AG04450 (cell line): Measurements from ENCODE around the gene PXDN. TPM values are rescaled to one million over a fixed set of nuclear protein-coding genes. Genes with fewer than 3 reads are reported as not detected.

ENCODE experiments used
- CTCF ChIA-PET: fragments of 300-600, 350-600 bp; formaldehyde crosslinking; extraction: SDS; loops from one replicate; lab custom pipeline; 2022; ENCODE audit warnings: antibody characterized with exemption, inconsistent platforms; lab: Charles Lee
- POLR2A ChIA-PET: fragments of 350-600 bp; formaldehyde crosslinking; extraction: SDS; loops from one replicate; lab custom pipeline; 2021; ENCODE audit warnings: antibody characterized with exemption, inconsistent platforms; lab: Yijun Ruan, JAX
- DNase-seq: peaks from one replicate; pipeline ENCODE4 v3.0.0-alpha.2; 2011; ENCODE audit warnings: low read depth, low spot score
- H3K27ac ChIP-seq: one replicate; pipeline ENCODE4 v1.5.1; 2012; ENCODE audit warnings: low read depth, low read length, control low read depth
- H3K27me3 ChIP-seq: one replicate; pipeline ENCODE4 v1.6.0; 2012; ENCODE audit warnings: low read length; ENCODE audit not compliant: control insufficient read depth, insufficient read depth
- H3K4me3 ChIP-seq: 2 replicates; pipeline ENCODE4 v1.5.1; 2011; ENCODE audit warnings: mild to moderate bottlenecking, low read depth, low read length, control low read depth
- H3K9me3 ChIP-seq: 2 replicates; pipeline ENCODE4 v1.5.1; 2012; ENCODE audit warnings: low read length; ENCODE audit not compliant: control insufficient read depth, insufficient read depth
- polyA plus RNA-seq: library from polyadenylated mRNA; depleted of rRNA; stranded (reverse); fragments of >200 nt; gene quantifications from 2 replicates; pipeline ENCODE4 v1.2.3, GENCODE V29; 2011
- TF ChIP-seq, protein P1 (sequence below): IDR thresholded peaks from 2 replicates; pipeline ENCODE4 v1.5.1; 2011; ENCODE audit warnings: low read depth, low read length, control low read depth, inconsistent platforms

The PXDN gene
- polyA plus RNA-seq, 1 experiment: 271 TPM

DNA sequence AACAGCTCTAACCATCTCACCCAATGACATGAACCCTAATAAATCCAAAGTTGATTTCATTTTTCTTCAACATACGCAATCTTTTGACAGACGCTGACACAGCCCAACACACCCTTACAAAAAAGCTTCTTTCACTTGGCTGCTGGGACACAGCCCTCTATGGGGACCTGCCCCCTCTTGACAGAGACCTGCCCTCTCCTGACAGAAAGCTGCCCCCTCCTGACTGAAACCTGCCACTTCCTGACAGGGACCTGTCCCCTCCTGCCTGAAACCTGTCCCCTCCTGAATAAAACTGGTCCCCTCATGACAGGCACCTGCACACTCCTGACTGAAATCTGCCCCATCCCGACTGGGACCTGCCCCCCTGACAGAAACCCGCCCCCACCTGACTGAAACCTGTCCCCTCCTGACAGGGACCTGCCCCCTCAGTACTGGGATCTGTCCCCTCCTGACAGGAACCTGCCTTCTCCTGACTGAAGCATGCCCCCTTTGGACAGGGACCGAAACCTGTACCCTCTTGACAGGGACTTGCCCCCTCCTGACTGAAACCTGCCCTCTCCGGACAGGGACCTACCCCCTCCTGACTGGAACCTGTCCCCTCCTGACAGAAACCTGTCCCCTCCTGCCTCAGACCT is 87.9 kb downstream of the PXDN start:
- Histone ChIP-seq H3K4me3 (no peak overlapping the region), H3K27me3 (no peaks in the 10 kb centered on the region), H3K9me3 (no peaks in the 10 kb centered on the region), H3K27ac (peak overlapping the region; percentile 39)
- DNase-seq: no peak
- POLR2A ChIA-PET: no interaction called here
- TF ChIP-seq, protein P1, sequence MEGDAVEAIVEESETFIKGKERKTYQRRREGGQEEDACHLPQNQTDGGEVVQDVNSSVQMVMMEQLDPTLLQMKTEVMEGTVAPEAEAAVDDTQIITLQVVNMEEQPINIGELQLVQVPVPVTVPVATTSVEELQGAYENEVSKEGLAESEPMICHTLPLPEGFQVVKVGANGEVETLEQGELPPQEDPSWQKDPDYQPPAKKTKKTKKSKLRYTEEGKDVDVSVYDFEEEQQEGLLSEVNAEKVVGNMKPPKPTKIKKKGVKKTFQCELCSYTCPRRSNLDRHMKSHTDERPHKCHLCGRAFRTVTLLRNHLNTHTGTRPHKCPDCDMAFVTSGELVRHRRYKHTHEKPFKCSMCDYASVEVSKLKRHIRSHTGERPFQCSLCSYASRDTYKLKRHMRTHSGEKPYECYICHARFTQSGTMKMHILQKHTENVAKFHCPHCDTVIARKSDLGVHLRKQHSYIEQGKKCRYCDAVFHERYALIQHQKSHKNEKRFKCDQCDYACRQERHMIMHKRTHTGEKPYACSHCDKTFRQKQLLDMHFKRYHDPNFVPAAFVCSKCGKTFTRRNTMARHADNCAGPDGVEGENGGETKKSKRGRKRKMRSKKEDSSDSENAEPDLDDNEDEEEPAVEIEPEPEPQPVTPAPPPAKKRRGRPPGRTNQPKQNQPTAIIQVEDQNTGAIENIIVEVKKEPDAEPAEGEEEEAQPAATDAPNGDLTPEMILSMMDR: no peak
- CTCF ChIA-PET: interaction anchor here (0.7 kb wide), 1 partner anchor 36 kb away, joined by 3 read pairs; no protein-coding TSS in a partner anchor

- Histone ChIP-seq H3K4me3 (no peak overlapping the region), H3K27ac (peak overlapping the region; percentile 65), H3K9me3 (no peaks in the 10 kb centered on the region), H3K27me3 (no peaks in the 10 kb centered on the region)
- POLR2A ChIA-PET: no interaction called here
- TF ChIP-seq, protein P1: no peak
- CTCF ChIA-PET: interaction anchor here (0.7 kb wide), 1 partner anchor 35 kb away, joined by 3 read pairs; no protein-coding TSS in a partner anchor
- DNase-seq: no peak
These were observed 88.9 kb downstream of the PXDN start for GRCh38 chr2:1655461-1655860.

DNA sequence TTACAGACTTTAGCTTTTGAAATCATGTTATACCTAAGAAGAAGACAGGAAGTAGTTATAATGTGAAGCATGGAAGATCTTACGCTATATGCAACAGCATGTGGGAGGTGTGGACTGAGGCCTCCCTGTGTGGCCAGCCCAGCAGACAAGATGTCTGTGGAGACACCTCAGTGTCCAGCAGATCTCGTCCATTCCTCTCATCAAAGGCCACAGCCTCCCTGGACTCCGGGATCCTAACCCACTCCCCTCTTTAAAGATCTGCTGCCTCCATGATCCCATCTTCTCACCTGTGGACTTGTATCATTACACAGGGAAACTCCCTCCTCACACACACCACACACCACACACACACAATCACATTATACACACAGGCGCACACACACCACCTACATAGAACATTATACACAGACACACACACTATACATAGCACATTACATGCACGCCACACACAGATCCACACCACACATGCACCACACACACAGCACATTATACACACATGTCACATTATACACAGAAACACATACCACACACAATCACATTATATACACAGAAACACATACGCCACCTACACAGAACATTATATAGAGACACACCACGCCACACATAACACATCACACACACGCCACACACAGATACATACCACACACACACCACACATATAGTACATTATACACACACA is 89.5 kb downstream of the PXDN start:
- no peak for DNase-seq
- CTCF ChIA-PET: interaction anchor here (1.3 to 1.4 kb wide), 2 partner anchors 96 to 163 kb away, joined by 3 read pairs; no protein-coding TSS in a partner anchor
- TF ChIP-seq, protein P1: no peak
- Histone ChIP-seq H3K4me3 (no peak overlapping the region), H3K9me3 (no peaks in the 10 kb centered on the region), H3K27me3 (no peaks in the 10 kb centered on the region), H3K27ac (peak overlapping the region; percentile 65)
- POLR2A ChIA-PET: interaction anchor here (2.6 kb wide), 1 partner anchor 76 kb away, joined by 19 read pairs; no protein-coding TSS in a partner anchor

GRCh38 chr2:1653956-1654695 is 90.2 kb downstream of the PXDN start:
- Histone ChIP-seq H3K9me3 (peaks cover 4% of the 10 kb centered on the region; the same call in 1 of the 2 replicates), H3K27ac (peak overlapping the region; percentile 86), H3K4me3 (no peak overlapping the region), H3K27me3 (no peaks in the 10 kb centered on the region)
- peak; percentile 54 for DNase-seq
- ChIA-PET POLR2A (interaction anchor here (2.0 to 2.6 kb wide), 2 partner anchors 22 to 77 kb away, joined by 5 to 19 read pairs; no protein-coding TSS in a partner anchor), CTCF (interaction anchor here (1.3 to 1.4 kb wide), 2 partner anchors 97 to 164 kb away, joined by 3 read pairs; no protein-coding TSS in a partner anchor)
- TF ChIP-seq, protein P1: no peak
